Rectal smooth muscle tissue (tissue), 1 donor: ENCODE results near the gene SP7.
"Not testable (repeated sequence)": the region's sequence is repeated elsewhere in the genome, so short reads cannot be mapped to it uniquely, and the experiment has no call there.

Experiments used
- H3K27ac ChIP-seq: one replicate; pipeline ENCODE4 v1.7.0; 2013; ENCODE audit warnings: low read depth, low read length, inconsistent platforms
- H3K27me3 ChIP-seq: one replicate; pipeline ENCODE4 v1.7.0; 2013; ENCODE audit warnings: low read length; ENCODE audit not compliant: control insufficient read depth, insufficient read depth
- H3K36me3 ChIP-seq: one replicate; pipeline ENCODE4 v1.7.0; 2013; ENCODE audit warnings: low read length; ENCODE audit not compliant: control insufficient read depth, insufficient read depth
- H3K4me1 ChIP-seq: one replicate; pipeline ENCODE4 v1.7.0; 2013; ENCODE audit warnings: low read length; ENCODE audit not compliant: control insufficient read depth, insufficient read depth
- H3K4me3 ChIP-seq: one replicate; pipeline ENCODE4 v1.7.0; 2013; ENCODE audit warnings: low read length
- H3K9ac ChIP-seq: one replicate; pipeline ENCODE4 v1.7.0; 2013; ENCODE audit warnings: low read length

The SP7 gene

GRCh38 chr12:53343449-53343848, 7.3 kb upstream of the SP7 start:
- Histone ChIP-seq H3K4me3 (no peak overlapping the region), H3K36me3 (no peaks in the 10 kb centered on the region), H3K4me1 (peaks cover 8% of the 10 kb centered on the region), H3K9ac (no peak overlapping the region), H3K27me3 (no peaks in the 10 kb centered on the region), H3K27ac (no peak overlapping the region)

- Histone ChIP-seq H3K9ac (no peak overlapping the region), H3K4me3 (no peak overlapping the region), H3K36me3 (no peaks in the 10 kb centered on the region), H3K27ac (no peak overlapping the region), H3K4me1 (peaks cover under 1% of the 10 kb centered on the region), H3K27me3 (peaks cover 8% of the 10 kb centered on the region)
Observed at GRCh38 chr12:53340398-53340797, 4.2 kb upstream of the SP7 start.

- H3K4me3 ChIP-seq: no peak overlapping the region
- H3K27me3 ChIP-seq: peaks cover 8% of the 10 kb centered on the region
- H3K9ac ChIP-seq: no peak overlapping the region
- H3K27ac ChIP-seq: no peak overlapping the region
- H3K36me3 ChIP-seq: no peaks in the 10 kb centered on the region
- no peaks in the 10 kb centered on the region for H3K4me1 ChIP-seq
Observed at GRCh38 chr12:53338916-53339315, 2.8 kb upstream of the SP7 start.

GRCh38 chr12:53338017-53338416, 1.9 kb upstream of the SP7 start:
- H3K27me3 ChIP-seq: peaks cover 9% of the 10 kb centered on the region
- no peaks in the 10 kb centered on the region for H3K4me1 ChIP-seq
- no peak overlapping the region for H3K27ac ChIP-seq
- no peaks in the 10 kb centered on the region for H3K36me3 ChIP-seq
- no peak overlapping the region for H3K9ac ChIP-seq
- H3K4me3 ChIP-seq: no peak overlapping the region

GRCh38 chr12:53334822-53335221, 1.3 kb downstream of the SP7 start:
- Histone ChIP-seq H3K36me3 (no peaks in the 10 kb centered on the region), H3K4me1 (no peaks in the 10 kb centered on the region), H3K9ac (no peak overlapping the region), H3K27me3 (peaks cover 10% of the 10 kb centered on the region), H3K4me3 (no peak overlapping the region), H3K27ac (no peak overlapping the region)

GRCh38 chr12:53333845-53334244, 2.3 kb downstream of the SP7 start:
- peaks cover 10% of the 10 kb centered on the region for H3K27me3 ChIP-seq
- no peak overlapping the region for H3K27ac ChIP-seq
- H3K36me3 ChIP-seq: no peaks in the 10 kb centered on the region
- no peak overlapping the region for H3K9ac ChIP-seq
- H3K4me3 ChIP-seq: no peak overlapping the region
- no peaks in the 10 kb centered on the region for H3K4me1 ChIP-seq

GRCh38 chr12:53333289-53333688, 2.9 kb downstream of the SP7 start:
- H3K9ac ChIP-seq: no peak overlapping the region

GRCh38 chr12:53332744-53333143, 3.4 kb downstream of the SP7 start:
- H3K4me3 ChIP-seq: no peak overlapping the region
- H3K27me3 ChIP-seq: peaks cover 14% of the 10 kb centered on the region
- H3K36me3 ChIP-seq: no peaks in the 10 kb centered on the region
- H3K9ac ChIP-seq: no peak overlapping the region
- H3K27ac ChIP-seq: no peak overlapping the region
- H3K4me1 ChIP-seq: no peaks in the 10 kb centered on the region

More at GRCh38 chr12:53333289-53333688, 2.9 kb downstream of the SP7 start:
- Histone ChIP-seq H3K27me3 (peaks cover 14% of the 10 kb centered on the region), H3K4me1 (no peaks in the 10 kb centered on the region), H3K27ac (no peak overlapping the region), H3K4me3 (no peak overlapping the region), H3K36me3 (no peaks in the 10 kb centered on the region)

GRCh38 chr12:53332339-53332738, 3.8 kb downstream of the SP7 start:
- not testable (repeated sequence) for H3K36me3 ChIP-seq, H3K27ac ChIP-seq, H3K4me3 ChIP-seq, H3K4me1 ChIP-seq, H3K9ac ChIP-seq
- H3K27me3 ChIP-seq: peaks cover 14% of the 10 kb centered on the region

GRCh38 chr12:53330671-53331070, 5.5 kb downstream of the SP7 start:
- H3K27me3 ChIP-seq: peaks cover 6% of the 10 kb centered on the region
- no peaks in the 10 kb centered on the region for H3K36me3 ChIP-seq
- no peak overlapping the region for H3K9ac ChIP-seq
- H3K27ac ChIP-seq: no peak overlapping the region
- no peaks in the 10 kb centered on the region for H3K4me1 ChIP-seq
- H3K4me3 ChIP-seq: no peak overlapping the region

GRCh38 chr12:53328043-53328435, 8.1 kb downstream of the SP7 start:
- H3K4me3 ChIP-seq: no peak overlapping the region
- no peaks in the 10 kb centered on the region for H3K36me3 ChIP-seq
- peaks cover 7% of the 10 kb centered on the region for H3K4me1 ChIP-seq
- no peak overlapping the region for H3K9ac ChIP-seq
- H3K27ac ChIP-seq: no peak overlapping the region
- peaks cover 4% of the 10 kb centered on the region for H3K27me3 ChIP-seq

GRCh38 chr12:53327435-53328042, 8.6 kb downstream of the SP7 start:
- no peaks in the 10 kb centered on the region for H3K36me3 ChIP-seq
- no peak overlapping the region for H3K27ac ChIP-seq
- peaks cover 7% of the 10 kb centered on the region for H3K4me1 ChIP-seq
- H3K27me3 ChIP-seq: peaks cover 4% of the 10 kb centered on the region
- H3K9ac ChIP-seq: no peak overlapping the region
- H3K4me3 ChIP-seq: no peak overlapping the region

- Histone ChIP-seq H3K4me3 (no peak overlapping the region), H3K9ac (no peak overlapping the region), H3K27ac (no peak overlapping the region), H3K27me3 (peaks cover 4% of the 10 kb centered on the region), H3K36me3 (no peaks in the 10 kb centered on the region), H3K4me1 (peaks cover 10% of the 10 kb centered on the region)
Observed at GRCh38 chr12:53326460-53327185, 9.5 kb downstream of the SP7 start.
